Liver (tissue), 9 donors: ENCODE data around the gene SLC25A38. TPM values are rescaled to one million over a fixed set of nuclear protein-coding genes. Genes with fewer than 3 reads are reported as not detected.

Experiments used
- DNase-seq: peaks from one replicate; pipeline ENCODE4 v3.0.0-alpha.2; 2017; ENCODE audit warnings: low spot score
- H3K27ac ChIP-seq, 2 donors: one replicate each; pipeline ENCODE4 v1.7.0; 2013; ENCODE audit warnings: inconsistent platforms in 2 of 2, low read length in 2 of 2, control low read depth in 1 of 2, low read depth in 1 of 2, mild to moderate bottlenecking in 1 of 2
- H3K27me3 ChIP-seq, 4 donors: one replicate each; pipeline versions ENCODE4 v1.6.1 to v1.7.0; 2013; ENCODE audit warnings: low read length in 3 of 4, inconsistent platforms in 1 of 4, mild to moderate bottlenecking in 1 of 4, moderate library complexity in 1 of 4; ENCODE audit not compliant: control insufficient read depth in 4 of 4, insufficient read depth in 4 of 4
- H3K36me3 ChIP-seq, 4 donors: one replicate each; pipeline versions ENCODE4 v1.6.1 to v1.7.0; 2013; ENCODE audit warnings: low read length in 3 of 4, mild to moderate bottlenecking in 3 of 4, low read depth in 1 of 4, moderate library complexity in 1 of 4; ENCODE audit not compliant: control insufficient read depth in 4 of 4, insufficient read depth in 3 of 4
- H3K4me1 ChIP-seq, 4 donors: one replicate each; pipeline versions ENCODE4 v1.6.1 to v1.7.0; 2013; ENCODE audit warnings: low read length in 3 of 4, mild to moderate bottlenecking in 3 of 4, moderate library complexity in 1 of 4; ENCODE audit not compliant: control insufficient read depth in 4 of 4, insufficient read depth in 4 of 4
- H3K4me3 ChIP-seq, 3 donors: one replicate each; pipeline versions ENCODE4 v1.6.1 to v1.7.0; 2013; ENCODE audit warnings: low read length in 3 of 3, control low read depth in 1 of 3, low read depth in 1 of 3, mild to moderate bottlenecking in 1 of 3
- H3K9ac ChIP-seq, 2 donors: one replicate each; pipeline ENCODE4 v1.7.0; 2013; ENCODE audit warnings: low read length in 2 of 2, mild to moderate bottlenecking in 2 of 2, moderate library complexity in 2 of 2, control low read depth in 1 of 2, low read depth in 1 of 2
- H3K9me3 ChIP-seq, 4 donors: one replicate each; pipeline versions ENCODE4 v1.6.1 to v1.7.0; 2013; ENCODE audit warnings: low read length in 3 of 4; ENCODE audit not compliant: control insufficient read depth in 4 of 4
- ATF3 ChIP-seq: IDR thresholded peaks from 2 replicates; pipeline ENCODE4 v1.6.1; 2016; ENCODE audit warnings: antibody characterized with exemption
- CTCF ChIP-seq: fragments of 150-350 bp; IDR thresholded peaks from 2 replicates; pipeline ENCODE4 v1.5.1; 2017; ENCODE audit warnings: improper control_type of control experiment, low read depth, low read length; ENCODE audit not compliant: missing input control
- EGR1 ChIP-seq, 2 donors: IDR thresholded peaks; 2 replicates each; pipeline ENCODE4 v1.6.1; 2016 to 2018; ENCODE audit warnings: antibody characterized with exemption in 2 of 2, low read depth in 2 of 2
- FOXA2 ChIP-seq: IDR thresholded peaks from 2 replicates; pipeline ENCODE4 v1.6.1; 2016; ENCODE audit warnings: antibody characterized with exemption
- GABPA ChIP-seq, 2 donors: IDR thresholded peaks in 1 of 2; conservative IDR thresholded peaks in 1 of 2; 2 replicates each; pipeline ENCODE4 v1.6.1; 2016; ENCODE audit warnings: antibody characterized with exemption in 2 of 2, mild to moderate bottlenecking in 1 of 2, moderate library complexity in 1 of 2
- HNF4G ChIP-seq: IDR thresholded peaks from 2 replicates; pipeline ENCODE4 v1.6.1; 2016; ENCODE audit warnings: antibody characterized with exemption
- JUND ChIP-seq, 2 donors: IDR thresholded peaks; 2 replicates each; pipeline ENCODE4 v1.6.1; 2016; ENCODE audit warnings: antibody characterized with exemption in 2 of 2
- MAX ChIP-seq: IDR thresholded peaks from 2 replicates; pipeline ENCODE4 v1.6.1; 2016; ENCODE audit warnings: antibody characterized with exemption
- NR2F2 ChIP-seq: IDR thresholded peaks from 2 replicates; pipeline ENCODE4 v1.6.1; 2016; ENCODE audit warnings: antibody characterized with exemption
- RAD21 ChIP-seq, 2 donors: IDR thresholded peaks; 2 replicates each; pipeline ENCODE4 v1.6.1; 2016; ENCODE audit warnings: antibody characterized with exemption in 2 of 2, mild to moderate bottlenecking in 2 of 2
- RXRA ChIP-seq, 2 donors: IDR thresholded peaks; 2 replicates each; pipeline ENCODE4 v1.6.1; 2017 to 2018; ENCODE audit warnings: antibody characterized with exemption in 2 of 2, mild to moderate bottlenecking in 1 of 2
- TAF1 ChIP-seq: conservative IDR thresholded peaks from 2 replicates; pipeline ENCODE4 v1.6.1; 2016; ENCODE audit warnings: antibody characterized with exemption, mild to moderate bottlenecking
- ZBTB33 ChIP-seq: IDR thresholded peaks from 2 replicates; pipeline ENCODE4 v1.6.1; 2016; ENCODE audit warnings: antibody characterized with exemption
- WGBS: extraction: QIAGEN DNeasy Blood & Tissue Kit; methylation state at CpG from one replicate; pipeline ENCODE4 v1.1.7; 2013; 5-methylcytosine and 5-hydroxymethylcytosine counted together
- polyA plus RNA-seq, 2 donors: library from polyadenylated mRNA; stranded (reverse) in 1 of 2; unstranded in 1 of 2; fragments of 200-250 nt in 1 of 2; fragments of >200 nt in 1 of 2; fragmentation: Nextera tagmentation in 1 of 2; extraction: Ambion mirVana in 1 of 2; gene quantifications; one replicate each; pipeline versions ENCODE4 v1.2.1 to v1.2.3, GENCODE V29; 2013 to 2015
- total RNA-seq, 2 donors: library from RNA; depleted of rRNA; stranded (reverse); fragments of >200 nt; gene quantifications; one replicate each; pipeline ENCODE4 v1.2.3, GENCODE V29; 2014
- donor health status: healthy.
- donor health status: healthy.
- donor health status: healthy.
- donor health status: healthy.
- donor health status: healthy.

The SLC25A38 gene
- total and polyA plus RNA-seq, 4 donors, result 19.8 to 44.4 (median 24.3) TPM

- TF ChIP-seq CTCF, result no peak
- no peak for TF ChIP-seq NR2F2
- TF ChIP-seq EGR1 (IDR thresholded peaks at IDR 0.05; ENCODE audit: low read depth in 2 of 2), result no peak
- no peak for TF ChIP-seq ATF3
Measured at GRCh38 chr3:39432342-39432741, 49.2 kb downstream of the SLC25A38 start (continued).

- Histone ChIP-seq H3K27ac (no peak overlapping the region), H3K36me3 (no peaks in the 10 kb centered on the region), H3K4me3 (no peak overlapping the region), H3K9me3 (no peaks in the 10 kb centered on the region), H3K9ac (no peak overlapping the region), H3K4me1 (peaks cover 0 to 2% (median 0%) of the 10 kb centered on the region in 4 donors), H3K27me3 (no peaks in the 10 kb centered on the region)
- DNase-seq, result no peak
- 78% methylated on average over 3 of the region's 3 CpGs for WGBS
- TF ChIP-seq FOXA2 (no peak), HNF4G (no peak)
Measured at GRCh38 chr3:39433642-39434041, 50.5 kb downstream of the SLC25A38 start.

GRCh38 chr3:39434574-39434973, 51.4 kb downstream of the SLC25A38 start:
- Histone ChIP-seq H3K27ac (no peak overlapping the region), H3K36me3 (no peaks in the 10 kb centered on the region), H3K9me3 (no peaks in the 10 kb centered on the region), H3K4me3 (no peak overlapping the region), H3K4me1 (peaks cover 0 to 2% (median 0%) of the 10 kb centered on the region in 4 donors), H3K9ac (no peak overlapping the region), H3K27me3 (no peaks in the 10 kb centered on the region)
- no peak for TF ChIP-seq CTCF
- no peak for TF ChIP-seq FOXA2
- no peak for TF ChIP-seq RAD21 (IDR thresholded peaks at IDR 0.05)
- TF ChIP-seq EGR1 (IDR thresholded peaks at IDR 0.05; ENCODE audit: low read depth in 2 of 2), result no peak
- no peak for TF ChIP-seq ZBTB33
- no peak for TF ChIP-seq RXRA (IDR thresholded peaks at IDR 0.05)
- no peak for TF ChIP-seq TAF1
- no peak for TF ChIP-seq MAX
- TF ChIP-seq JUND (IDR thresholded peaks at IDR 0.05), result no peak
- TF ChIP-seq GABPA (IDR thresholded peaks at IDR 0.05 in 1 of 2, conservative IDR thresholded peaks at IDR 0.05 in 1 of 2), result no peak
- 73% methylated on average over 5 of the region's 5 CpGs for WGBS
- DNase-seq, result no peak
